Measurements from ENCODE around the gene HYDIN.

The HYDIN gene

GRCh38 chr16:70805380-70805779 is 425.1 kb downstream of the HYDIN start:
- no peaks in the 10 kb centered on the region for H3K36me3 ChIP-seq (ENCODE audit: insufficient read depth, low read length)
- no peak overlapping the region for H3K4me3 ChIP-seq (ENCODE audit: low read length, poor library complexity, severe bottlenecking)
- H4K20me1 ChIP-seq (ENCODE audit: insufficient read depth, low read length, poor library complexity, severe bottlenecking): no peaks in the 10 kb centered on the region
- H2AFZ ChIP-seq (ENCODE audit: low read length): no peak overlapping the region
- no peak overlapping the region for H3K4me2 ChIP-seq (ENCODE audit: low read depth, low read length, poor library complexity, severe bottlenecking)
- peaks cover 5% of the 10 kb centered on the region for H3K4me1 ChIP-seq (ENCODE audit: insufficient read depth, low read length, poor library complexity, severe bottlenecking)
- no peaks in the 10 kb centered on the region for H3K9me2 ChIP-seq (replicated peaks; ENCODE audit: low read depth, low read length)
- H3K27me3 ChIP-seq (ENCODE audit: insufficient read depth, low read length, poor library complexity, severe bottlenecking): peaks cover 8% of the 10 kb centered on the region
- no peaks in the 10 kb centered on the region for H3K9me3 ChIP-seq (ENCODE audit: insufficient read depth, low read depth, low read length)
- TF ChIP-seq EZH2phosphoT487 (IDR thresholded peaks at IDR 0.05; ENCODE audit: borderline replicate concordance) (no peak), CTCF (conservative IDR thresholded peaks at IDR 0.05; ENCODE audit: low read length) (no peak)
- H3K79me2 ChIP-seq (ENCODE audit: insufficient read depth, low read length): peaks cover 4% of the 10 kb centered on the region
- H3K9ac ChIP-seq (ENCODE audit: low read depth, low read length, poor library complexity, severe bottlenecking): no peak overlapping the region
- no peaks in the 10 kb centered on the region for H3F3A ChIP-seq (ENCODE audit: low read depth)

DNA sequence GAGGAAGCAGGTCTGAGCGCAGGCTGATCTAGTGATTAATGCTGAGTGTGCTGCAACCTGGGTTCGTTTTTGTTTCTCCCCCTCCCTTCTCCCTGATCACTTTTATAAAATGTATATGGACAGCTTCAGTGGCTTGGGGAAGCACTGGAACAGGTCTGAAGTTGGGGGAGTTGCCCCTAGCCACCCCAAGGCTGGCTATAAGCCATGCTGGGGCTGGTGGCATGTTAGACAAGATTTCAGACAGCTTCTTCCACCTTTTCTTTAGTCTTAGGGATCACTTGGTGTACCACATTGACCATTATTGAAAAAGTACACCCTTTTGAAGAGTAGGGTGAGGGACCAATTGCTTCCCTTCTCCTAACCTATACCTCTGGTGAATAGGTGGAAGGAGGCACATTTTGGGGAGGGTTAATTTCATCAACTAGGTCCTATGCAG is 425.8 kb downstream of the HYDIN start:
- no peaks in the 10 kb centered on the region for H3K9me2 ChIP-seq (replicated peaks; ENCODE audit: low read depth, low read length)
- peaks cover 11% of the 10 kb centered on the region for H3K4me1 ChIP-seq (ENCODE audit: insufficient read depth, low read length, poor library complexity, severe bottlenecking)
- peaks cover 8% of the 10 kb centered on the region for H3K27me3 ChIP-seq (ENCODE audit: insufficient read depth, low read length, poor library complexity, severe bottlenecking)
- no peak overlapping the region for H2AFZ ChIP-seq (ENCODE audit: low read length)
- no peaks in the 10 kb centered on the region for H4K20me1 ChIP-seq (ENCODE audit: insufficient read depth, low read length, poor library complexity, severe bottlenecking)
- no peak overlapping the region for H3K4me2 ChIP-seq (ENCODE audit: low read depth, low read length, poor library complexity, severe bottlenecking)
- no peaks in the 10 kb centered on the region for H3K36me3 ChIP-seq (ENCODE audit: insufficient read depth, low read length)
- H3F3A ChIP-seq (ENCODE audit: low read depth): no peaks in the 10 kb centered on the region
- TF ChIP-seq CTCF (conservative IDR thresholded peaks at IDR 0.05; ENCODE audit: low read length) (no peak), EZH2phosphoT487 (IDR thresholded peaks at IDR 0.05; ENCODE audit: borderline replicate concordance) (no peak)
- no peak overlapping the region for H3K9ac ChIP-seq (ENCODE audit: low read depth, low read length, poor library complexity, severe bottlenecking)
- peaks cover 10% of the 10 kb centered on the region for H3K79me2 ChIP-seq (ENCODE audit: insufficient read depth, low read length)
- no peak overlapping the region for H3K4me3 ChIP-seq (ENCODE audit: low read length, poor library complexity, severe bottlenecking)
- H3K9me3 ChIP-seq (ENCODE audit: insufficient read depth, low read depth, low read length): no peaks in the 10 kb centered on the region

DNA sequence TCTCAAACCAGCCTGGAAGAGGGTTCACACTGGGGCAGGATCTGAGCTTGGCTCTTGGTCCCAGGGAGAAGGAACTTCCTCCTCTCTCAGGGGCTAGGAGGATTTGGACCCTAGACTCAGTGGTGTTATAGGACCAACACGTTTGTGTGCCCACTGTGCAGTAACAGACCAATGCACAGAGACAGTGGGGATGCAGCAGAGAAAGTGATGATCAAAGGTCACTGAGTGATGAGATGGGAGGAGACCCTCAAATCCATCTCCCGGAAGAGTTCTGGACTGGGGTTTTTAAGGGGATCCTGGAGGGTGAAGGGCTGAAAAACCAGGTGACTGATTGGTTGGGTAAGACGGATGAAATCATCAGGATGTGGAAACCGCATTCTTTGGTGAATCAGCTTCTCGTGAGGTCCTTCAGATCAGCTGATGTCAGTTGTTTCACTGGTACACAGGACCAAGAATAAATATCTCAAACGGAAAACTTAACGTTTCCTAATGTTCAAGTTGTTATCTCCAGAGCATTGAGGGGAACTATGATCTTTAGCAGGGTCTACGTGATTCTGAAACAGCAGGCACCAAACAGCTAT is 426.3 kb downstream of the HYDIN start:
- TF ChIP-seq CTCF (conservative IDR thresholded peaks at IDR 0.05; ENCODE audit: low read length) (no peak), EZH2phosphoT487 (IDR thresholded peaks at IDR 0.05; ENCODE audit: borderline replicate concordance) (no peak)
- Histone ChIP-seq H3K9ac (ENCODE audit: low read depth, low read length, poor library complexity, severe bottlenecking) (no peak overlapping the region), H3K4me2 (ENCODE audit: low read depth, low read length, poor library complexity, severe bottlenecking) (no peak overlapping the region), H2AFZ (ENCODE audit: low read length) (no peak overlapping the region), H3K4me1 (ENCODE audit: insufficient read depth, low read length, poor library complexity, severe bottlenecking) (peaks cover 16% of the 10 kb centered on the region), H3F3A (ENCODE audit: low read depth) (no peaks in the 10 kb centered on the region), H3K9me3 (ENCODE audit: insufficient read depth, low read depth, low read length) (no peaks in the 10 kb centered on the region), H3K4me3 (ENCODE audit: low read length, poor library complexity, severe bottlenecking) (no peak overlapping the region), H3K9me2 (replicated peaks; ENCODE audit: low read depth, low read length) (no peaks in the 10 kb centered on the region), H3K79me2 (ENCODE audit: insufficient read depth, low read length) (peaks cover 15% of the 10 kb centered on the region), H3K36me3 (ENCODE audit: insufficient read depth, low read length) (no peaks in the 10 kb centered on the region), H3K27me3 (ENCODE audit: insufficient read depth, low read length, poor library complexity, severe bottlenecking) (peaks cover 8% of the 10 kb centered on the region), H4K20me1 (ENCODE audit: insufficient read depth, low read length, poor library complexity, severe bottlenecking) (no peaks in the 10 kb centered on the region)

Data from Loucy (cell line).